Inflammatory macrophage (primary cell): ENCODE measurements around the gene FAM156B.
"Not testable (repeated sequence)": the region's sequence is repeated elsewhere in the genome, so short reads cannot be mapped to it uniquely, and the experiment has no call there.

Experiments
- DNase-seq, 2 donors: peaks; one replicate each; pipeline ENCODE4 v3.0.0-alpha.2; 2020 to 2022
- total RNA-seq, 18 experiments: gene quantifications; one replicate each; lab custom pipeline; 2026; ENCODE audit warnings: mixed read lengths in 6 of 18, inconsistent platforms in 2 of 18; lab: John Stamatoyannopoulos, UW

The FAM156B gene
- total RNA-seq: 0 to 0.11 (median 0.06) reads per million in 18 experiments

DNA sequence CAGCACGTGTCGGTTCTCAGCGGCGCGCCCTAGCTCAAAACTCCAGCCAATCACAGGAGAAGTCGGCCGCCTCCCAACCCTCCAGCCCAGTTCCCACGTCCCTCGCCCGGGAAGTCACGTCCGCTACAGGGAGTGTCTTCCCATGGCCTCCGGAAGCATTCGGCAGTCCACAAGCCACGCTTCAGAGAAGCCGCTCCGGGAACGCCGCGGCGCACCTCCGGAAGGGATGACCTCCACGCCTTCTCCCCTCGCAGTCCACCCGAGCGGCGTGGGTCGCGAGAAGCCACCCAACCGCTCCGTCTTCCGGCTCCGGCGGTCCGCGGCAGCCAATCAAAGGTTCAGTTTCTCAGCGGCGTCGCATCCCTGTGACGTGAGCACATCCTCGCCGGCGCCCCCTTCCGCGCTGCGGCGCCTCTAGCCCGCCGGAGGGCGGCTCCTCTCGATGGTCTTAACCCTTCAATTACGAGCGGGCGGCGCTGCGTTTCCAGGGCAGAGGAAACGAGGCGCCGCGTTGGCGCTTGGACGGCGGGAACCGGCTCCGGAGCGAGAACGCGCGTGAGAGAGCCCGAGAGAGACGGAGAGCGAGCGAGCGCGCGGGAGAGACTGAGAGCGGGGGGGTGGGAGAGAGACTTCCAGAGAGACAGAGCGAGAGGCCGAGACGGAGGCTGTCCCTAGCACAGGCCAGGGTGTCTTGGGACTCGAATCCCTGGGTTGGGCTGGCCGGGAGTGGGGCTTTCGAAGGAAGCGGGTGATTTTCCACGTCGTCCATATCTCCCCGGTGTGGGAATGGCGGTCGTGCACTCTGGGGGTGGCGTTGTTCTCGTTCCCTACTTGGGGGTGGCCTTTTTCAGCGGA, at the start of gene FAM156B:
Gene FAM156B, plus strand, starts transcription at position 476 of the 855 bp plus-strand sequence. CDS start 9,896 bp downstream, outside the sequence.
- not testable (repeated sequence) for DNase-seq

- no peak for DNase-seq
Observed at GRCh38 chrX:52852110-52852860, 44.8 kb upstream of the FAM156B start.

DNA sequence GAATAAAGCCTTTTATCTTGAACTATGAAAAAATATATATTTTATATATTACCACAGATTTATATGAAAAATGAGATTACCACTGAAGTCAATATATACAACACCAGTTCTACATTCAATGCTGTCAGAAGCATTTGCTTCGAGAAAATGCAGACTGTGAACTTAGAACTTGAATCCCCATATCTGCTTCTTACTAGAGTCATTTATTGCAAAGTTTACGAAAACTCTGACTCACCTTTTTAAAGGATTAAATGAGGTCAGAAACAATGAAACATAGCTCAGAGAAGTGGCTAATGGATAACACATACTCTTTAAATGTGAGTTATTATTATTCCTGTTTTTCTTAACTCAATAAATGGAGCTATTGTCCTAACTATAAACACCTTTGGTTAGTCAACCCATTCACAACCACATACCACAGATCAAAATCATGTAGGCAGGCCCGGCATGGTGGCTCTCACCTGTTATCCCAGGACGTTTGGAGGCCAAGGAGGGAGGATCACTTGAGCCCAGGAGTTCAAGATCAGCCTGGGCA, 40.1 kb upstream of the FAM156B start:
- not testable (repeated sequence) for DNase-seq

- no peak for DNase-seq
Observed at GRCh38 chrX:52865343-52865998, 31.7 kb upstream of the FAM156B start.

GRCh38 chrX:52867610-52868348, 29.4 kb upstream of the FAM156B start, which contains the start of gene XAGE3:
XAGE3 (minus strand) TSS chrX:52868083; CDS start chrX:52867133, 950 bp downstream.
- no peak for DNase-seq

GRCh38 chrX:52870046-52870445, 27.1 kb upstream of the FAM156B start:
- DNase-seq: no peak

- not testable (repeated sequence) for DNase-seq
Observed at GRCh38 chrX:52873825-52874224, 23.3 kb upstream of the FAM156B start.

DNA sequence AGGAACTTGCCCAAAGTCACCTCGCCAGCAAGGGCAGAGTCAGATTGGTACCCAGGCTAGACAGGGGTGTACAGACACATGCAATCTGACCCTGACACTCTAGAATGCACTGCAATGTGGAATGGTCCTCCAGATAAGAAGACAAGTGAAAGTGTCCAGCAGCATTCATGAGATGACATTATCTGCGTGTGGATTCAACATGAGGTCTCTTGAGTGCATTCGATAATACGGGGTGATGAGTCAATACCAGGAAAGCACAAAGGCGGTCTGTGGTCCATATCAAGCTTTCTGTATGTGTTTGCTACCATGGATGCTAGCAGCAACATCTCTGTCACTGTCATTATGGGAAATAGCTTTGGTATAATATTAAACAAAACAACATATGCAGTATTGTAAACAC, 22.5 kb upstream of the FAM156B start:
- no peak for DNase-seq

- DNase-seq: not testable (repeated sequence)
Observed at GRCh38 chrX:52875436-52875835, 21.7 kb upstream of the FAM156B start.

GRCh38 chrX:52876386-52876785, 20.7 kb upstream of the FAM156B start:
- not testable (repeated sequence) for DNase-seq

- not testable (repeated sequence) for DNase-seq
Observed at GRCh38 chrX:52887459-52887858, 9.7 kb upstream of the FAM156B start.

DNA sequence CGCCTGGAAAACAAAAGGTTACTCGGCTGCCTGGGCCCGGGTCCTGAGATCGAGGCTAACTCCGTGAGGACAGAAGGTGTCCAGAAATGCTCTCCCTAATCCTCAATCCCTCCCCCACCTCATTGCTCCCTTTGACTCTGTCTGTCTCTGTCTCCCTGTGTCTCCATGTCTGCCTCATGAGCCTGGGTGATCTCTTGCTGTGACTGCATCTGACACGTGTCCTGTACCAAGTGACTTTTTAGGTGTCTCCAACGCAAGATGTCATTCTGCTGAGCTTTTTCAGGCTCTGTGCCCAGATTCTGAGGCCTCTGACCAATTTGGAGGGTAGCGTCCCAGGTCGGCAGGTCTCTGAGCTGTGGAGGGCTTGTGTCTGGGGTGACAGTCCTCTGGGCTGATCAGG, 9.0 kb upstream of the FAM156B start:
- DNase-seq: not testable (repeated sequence)

- DNase-seq: not testable (repeated sequence)
Observed at GRCh38 chrX:52896438-52896837, 692 bp upstream of the FAM156B start.

DNA sequence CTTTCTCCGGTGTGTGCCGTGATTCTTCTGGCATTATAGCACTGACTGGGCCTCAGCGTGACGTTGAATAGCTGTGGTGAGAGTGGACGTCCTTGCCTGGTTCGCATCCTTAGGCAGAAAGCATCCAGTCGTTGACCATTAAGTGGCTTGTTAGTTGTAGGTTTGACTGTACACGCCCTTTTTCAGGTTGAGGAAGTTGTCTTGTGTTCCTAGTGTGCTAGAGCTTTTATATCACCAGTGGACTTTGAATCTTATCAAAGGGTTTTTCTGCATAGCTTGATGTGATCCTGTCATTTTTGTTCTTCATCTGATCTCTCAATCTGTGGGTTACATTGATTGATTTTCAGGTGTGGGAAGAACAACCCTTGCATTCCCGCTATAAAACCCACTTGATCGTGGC, 8.4 kb downstream of the FAM156B start:
- DNase-seq: not testable (repeated sequence)

GRCh38 chrX:52906072-52906471, 8.9 kb downstream of the FAM156B start:
- not testable (repeated sequence) for DNase-seq

DNA sequence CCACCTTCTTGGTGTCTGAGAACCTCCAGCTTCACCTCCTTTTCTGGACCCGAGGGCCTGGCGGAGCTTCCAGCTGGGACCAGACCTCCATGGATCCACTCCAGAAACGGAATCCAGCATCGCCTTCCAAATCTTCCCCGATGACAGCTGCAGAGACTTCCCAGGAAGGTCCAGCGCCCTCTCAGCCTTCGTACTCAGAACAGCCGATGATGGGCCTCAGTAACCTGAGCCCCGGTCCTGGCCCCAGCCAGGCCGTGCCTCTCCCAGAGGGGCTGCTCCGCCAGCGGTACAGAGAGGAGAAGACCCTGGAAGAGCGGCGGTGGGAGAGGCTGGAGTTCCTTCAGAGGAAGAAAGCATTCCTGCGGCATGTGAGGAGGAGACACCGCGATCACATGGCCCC, 10.0 kb downstream of the FAM156B start:
- not testable (repeated sequence) for DNase-seq

GRCh38 chrX:52907900-52908299, 10.8 kb downstream of the FAM156B start:
- DNase-seq: not testable (repeated sequence)

- not testable (repeated sequence) for DNase-seq
Observed at GRCh38 chrX:52909313-52909969, 12.3 kb downstream of the FAM156B start.

- not testable (repeated sequence) for DNase-seq
Observed at GRCh38 chrX:52913681-52914080, 16.6 kb downstream of the FAM156B start.

DNA sequence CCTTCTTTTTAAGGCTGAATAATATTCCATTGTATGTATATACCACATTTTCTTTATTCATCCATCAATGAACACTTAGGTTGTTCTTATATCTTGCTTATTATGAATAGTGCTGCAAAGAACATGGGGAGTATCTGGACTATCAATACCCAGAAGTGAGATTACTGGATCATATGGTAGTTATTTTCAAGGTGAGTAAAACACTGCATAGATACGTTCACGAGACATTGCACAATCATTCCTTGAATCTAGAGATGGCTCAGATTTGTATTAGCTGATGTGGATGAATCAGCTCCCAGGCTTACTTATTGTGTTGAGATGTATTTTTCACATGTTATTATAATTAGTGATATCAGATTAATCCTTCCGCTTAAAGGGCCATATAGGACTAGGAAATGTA, 17.6 kb downstream of the FAM156B start:
- DNase-seq: not testable (repeated sequence)

DNA sequence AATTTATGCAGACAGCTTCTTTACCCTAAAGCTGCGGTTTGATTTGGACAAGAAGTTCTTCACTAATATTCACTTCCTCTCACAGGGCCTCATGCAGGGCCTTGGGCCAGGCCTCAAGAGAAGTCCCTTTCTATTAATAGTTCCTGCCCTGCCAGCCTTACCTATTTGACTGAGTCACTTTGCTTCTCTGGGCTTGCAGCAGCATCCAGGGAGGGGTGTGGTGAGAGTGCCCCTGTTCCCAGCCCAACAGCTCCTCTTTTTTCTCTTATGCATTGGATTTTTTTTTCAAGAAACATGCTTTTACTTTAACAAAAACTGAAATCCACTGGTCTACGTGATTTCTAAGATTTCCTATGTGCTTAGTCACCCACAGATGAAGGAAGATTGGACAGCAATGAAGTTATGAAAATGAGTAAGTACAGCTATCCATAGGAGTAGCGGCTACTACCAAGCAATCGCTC, 26.7 kb downstream of the FAM156B start:
- peak; percentile 15 to 42 for DNase-seq
